GM12801 (cell line): ENCODE data around the gene TPI1.

Experiments
- CTCF ChIP-seq: IDR thresholded peaks from one replicate; pipeline ENCODE4 v1.5.1; 2011; ENCODE audit warnings: control low read depth; ENCODE audit not compliant: insufficient read length; ENCODE audit errors: extremely low read depth

TPI1 gene

DNA sequence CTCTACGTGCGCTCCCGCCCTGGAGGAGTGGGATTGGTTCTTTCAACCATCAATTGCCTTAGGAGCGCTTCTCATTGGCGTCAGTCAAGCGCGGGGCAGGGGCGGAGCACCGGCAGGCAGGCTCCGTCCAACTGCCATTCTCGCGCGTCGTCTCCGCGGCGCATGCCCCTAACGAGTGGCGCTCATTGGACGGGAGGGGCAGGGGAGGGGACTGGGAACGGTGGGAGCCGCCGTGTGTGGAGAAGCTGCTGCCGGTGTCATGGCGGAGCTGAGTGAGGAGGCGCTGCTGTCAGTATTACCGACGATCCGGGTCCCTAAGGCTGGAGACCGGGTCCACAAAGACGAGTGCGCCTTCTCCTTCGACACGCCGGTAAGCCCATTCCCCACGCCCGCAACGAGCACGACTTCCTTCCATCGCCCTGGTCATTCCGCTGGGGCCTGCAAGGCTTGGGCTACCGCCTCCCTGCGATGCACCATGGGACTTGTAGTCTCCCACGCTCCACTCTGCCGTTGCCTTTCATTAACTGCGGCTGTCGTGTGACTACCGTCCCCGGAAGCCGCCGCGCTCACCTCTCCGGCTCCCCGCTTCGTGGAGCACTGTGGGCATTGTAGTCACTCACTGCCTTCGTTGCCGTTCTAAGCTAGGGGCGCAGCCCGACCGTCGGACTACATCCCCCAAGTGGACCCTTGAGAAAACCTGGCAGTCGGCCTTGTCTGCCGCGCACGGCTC lies 15.2 kb upstream of the TPI1 start, which contains the start of gene USP5:
USP5 (plus strand) TSS at position 230 of the 730 bp plus-strand sequence; CDS start at position 260, 30 bp downstream.
- TF ChIP-seq CTCF: no peak

- no peak for TF ChIP-seq CTCF
Observed at GRCh38 chr12:6852651-6853354, 14.5 kb upstream of the TPI1 start.

- no peak for TF ChIP-seq CTCF
Observed at GRCh38 chr12:6853626-6854025, 13.7 kb upstream of the TPI1 start.

GRCh38 chr12:6854036-6854435 lies 13.3 kb upstream of the TPI1 start:
- no peak for TF ChIP-seq CTCF

DNA sequence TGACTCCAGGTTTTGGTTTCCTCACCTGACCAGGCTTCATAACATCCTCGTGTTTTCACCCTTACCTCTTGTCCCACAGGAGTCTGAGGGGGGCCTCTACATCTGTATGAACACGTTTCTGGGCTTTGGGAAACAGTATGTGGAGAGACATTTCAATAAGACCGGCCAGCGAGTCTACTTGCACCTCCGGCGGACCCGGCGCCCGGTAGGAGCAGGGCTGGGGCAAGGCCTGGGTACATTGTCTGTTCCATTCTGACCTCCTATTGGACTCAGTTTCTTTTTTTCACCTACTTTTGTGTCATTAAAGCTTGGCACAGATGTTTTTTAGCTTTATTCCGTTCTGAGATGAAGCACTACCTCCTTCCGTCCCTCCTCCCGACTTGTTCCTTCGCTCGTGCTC lies 12.0 kb upstream of the TPI1 start:
- no peak for TF ChIP-seq CTCF

DNA sequence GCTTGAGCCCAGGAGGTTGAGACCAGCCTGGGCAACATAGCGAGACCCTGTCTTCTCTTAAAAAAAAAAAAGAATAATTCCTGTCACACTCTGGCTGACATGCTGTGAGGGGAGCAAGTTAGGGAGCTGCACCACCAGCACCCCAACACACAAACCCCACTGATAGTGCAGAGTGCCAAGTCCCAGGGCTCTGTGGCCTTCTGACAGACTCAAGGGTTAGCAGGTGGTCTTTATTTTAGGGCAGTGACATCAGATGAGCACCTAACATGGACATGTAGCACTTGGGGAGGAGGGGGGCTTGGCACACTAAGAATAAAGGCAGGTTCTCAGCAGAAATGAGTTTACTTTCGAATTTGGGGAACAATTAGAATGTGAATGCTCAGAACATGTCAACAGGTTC lies 8.5 kb upstream of the TPI1 start:
- no peak for TF ChIP-seq CTCF

GRCh38 chr12:6860116-6860515 lies 7.2 kb upstream of the TPI1 start:
- TF ChIP-seq CTCF: no peak
